SU-DHL-6 (cell line): ENCODE data around the gene FLYWCH1.

Experiments
- EZH2phosphoT487 ChIP-seq: fragments of 200-600 bp; sonication (generic), shearing (Covaris generic); conservative IDR thresholded peaks from 2 replicates; pipeline ENCODE4 v1.6.1; 2018; ENCODE audit warnings: mild to moderate bottlenecking, antibody characterized with exemption, low read length, moderate library complexity, mixed read lengths
- TF ChIP-seq, protein P1 (sequence below): fragments of 200-600 bp; sonication (generic); IDR thresholded peaks from one replicate; pipeline ENCODE4 v1.5.1; 2017; ENCODE audit warnings: antibody characterized with exemption, mild to moderate bottlenecking, low read length, moderate library complexity; ENCODE audit not compliant: insufficient read depth, poor library complexity, severe bottlenecking

DNA sequence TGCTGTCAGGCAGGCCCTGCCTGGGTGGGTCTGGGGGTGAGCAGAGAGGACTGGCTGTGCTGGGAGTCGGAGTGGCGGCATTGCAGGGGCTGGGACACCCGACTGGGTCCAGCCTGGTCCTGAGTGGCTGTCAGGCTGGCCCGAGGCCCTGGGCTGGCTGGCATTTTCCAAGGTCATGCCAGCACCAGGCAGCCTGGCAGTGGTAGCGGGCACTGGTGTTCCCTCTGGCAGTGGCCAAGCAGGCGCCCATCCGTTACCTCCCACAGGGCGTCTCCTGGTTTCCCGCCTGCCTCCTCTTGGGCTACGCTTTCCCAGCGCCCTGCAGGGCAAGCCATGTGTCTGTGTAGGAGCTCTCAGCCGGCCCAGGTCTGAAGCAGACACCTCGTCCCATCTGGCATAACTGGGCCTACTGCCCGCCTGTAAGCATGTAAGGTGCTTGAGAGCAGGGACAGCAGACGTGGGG, 74.2 kb downstream of the FLYWCH1 start:
- TF ChIP-seq, protein P1, sequence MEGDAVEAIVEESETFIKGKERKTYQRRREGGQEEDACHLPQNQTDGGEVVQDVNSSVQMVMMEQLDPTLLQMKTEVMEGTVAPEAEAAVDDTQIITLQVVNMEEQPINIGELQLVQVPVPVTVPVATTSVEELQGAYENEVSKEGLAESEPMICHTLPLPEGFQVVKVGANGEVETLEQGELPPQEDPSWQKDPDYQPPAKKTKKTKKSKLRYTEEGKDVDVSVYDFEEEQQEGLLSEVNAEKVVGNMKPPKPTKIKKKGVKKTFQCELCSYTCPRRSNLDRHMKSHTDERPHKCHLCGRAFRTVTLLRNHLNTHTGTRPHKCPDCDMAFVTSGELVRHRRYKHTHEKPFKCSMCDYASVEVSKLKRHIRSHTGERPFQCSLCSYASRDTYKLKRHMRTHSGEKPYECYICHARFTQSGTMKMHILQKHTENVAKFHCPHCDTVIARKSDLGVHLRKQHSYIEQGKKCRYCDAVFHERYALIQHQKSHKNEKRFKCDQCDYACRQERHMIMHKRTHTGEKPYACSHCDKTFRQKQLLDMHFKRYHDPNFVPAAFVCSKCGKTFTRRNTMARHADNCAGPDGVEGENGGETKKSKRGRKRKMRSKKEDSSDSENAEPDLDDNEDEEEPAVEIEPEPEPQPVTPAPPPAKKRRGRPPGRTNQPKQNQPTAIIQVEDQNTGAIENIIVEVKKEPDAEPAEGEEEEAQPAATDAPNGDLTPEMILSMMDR: no peak
- no peak for TF ChIP-seq EZH2phosphoT487
